Esophagus muscularis mucosa (tissue), 4 donors: Measurements from ENCODE around the gene PDX1. TPM values are rescaled to one million over a fixed set of nuclear protein-coding genes. Genes with fewer than 3 reads are reported as not detected.
"Not testable (repeated sequence)": the region's sequence is repeated elsewhere in the genome, so short reads cannot be mapped to it uniquely, and the experiment has no call there.

Experiments
- DNase-seq: peaks from one replicate; pipeline ENCODE4 v3.0.0-alpha.2; 2017; ENCODE audit errors: extremely low spot score
- H3K27ac ChIP-seq, 4 donors: fragments of 200-600 bp; sonication (generic); replicated peaks in 1 of 4; 1 replicate in 3 of 4; 2 replicates in 1 of 4; pipeline ENCODE4 v1.5.1; 2016 to 2019; ENCODE audit warnings: mild to moderate bottlenecking in 1 of 4
- H3K27me3 ChIP-seq, 4 donors: fragments of 200-600 bp; sonication (generic); one replicate each; pipeline versions ENCODE4 v1.5.1 to v1.6.0; 2016 to 2019
- H3K36me3 ChIP-seq, 4 donors: fragments of 200-600 bp; sonication (generic); one replicate each; pipeline ENCODE4 v1.5.1; 2016 to 2019
- H3K4me1 ChIP-seq, 4 donors: fragments of 200-600 bp; sonication (generic); one replicate each; pipeline ENCODE4 v1.5.1; 2016 to 2019
- H3K4me3 ChIP-seq, 4 donors: fragments of 200-600 bp; sonication (generic); 1 replicate in 2 of 4; 2 replicates in 2 of 4; pipeline ENCODE4 v1.5.1; 2016 to 2019; ENCODE audit warnings: mild to moderate bottlenecking in 4 of 4, moderate library complexity in 1 of 4
- H3K9me3 ChIP-seq, 4 donors: fragments of 200-600 bp; sonication (generic); 1 replicate in 3 of 4; 2 replicates in 1 of 4; pipeline ENCODE4 v1.5.1; 2016 to 2019
- EP300 ChIP-seq: sonication (generic); formaldehyde crosslinking; IDR thresholded peaks from one replicate; pipeline ENCODE4 v1.6.1; 2017; ENCODE audit warnings: antibody characterized with exemption
- POLR2A ChIP-seq: fragments of 450-650 bp; IDR thresholded peaks from one replicate; pipeline ENCODE4 v1.6.1; 2017; ENCODE audit warnings: antibody characterized with exemption, moderate library complexity, mild to moderate bottlenecking, low read depth
- POLR2AphosphoS5 ChIP-seq, 2 donors: sonication (generic); formaldehyde crosslinking; IDR thresholded peaks; one replicate each; pipeline ENCODE4 v1.6.1; 2017; ENCODE audit warnings: antibody characterized with exemption in 2 of 2
- WGBS: methylation state at CpG from one replicate; pipeline ENCODE4 v1.1.5; 2018; 5-methylcytosine and 5-hydroxymethylcytosine counted together
- intact Hi-C: fragments of 100-400 bp; cut with DNase I; formaldehyde crosslinking; loops from one replicate; pipeline ENCODE4 v1.15.1; 2023
- total RNA-seq, 4 donors: library from RNA; depleted of rRNA; stranded (reverse); fragments of >200 nt; gene quantifications; one replicate each; pipeline versions ENCODE4 v1.1.0 to v1.2.1, GENCODE V29; 2016
- TF ChIP-seq, protein P1 (sequence below), 3 experiments: fragments of 200-600 bp in 2 of 3; fragments of 450-650 bp in 1 of 3; sonication (generic) in 2 of 3; IDR thresholded peaks; one replicate each; pipeline ENCODE4 v1.5.1; 2017 to 2019; ENCODE audit warnings: antibody characterized with exemption in 3 of 3, mild to moderate bottlenecking in 2 of 3, moderate library complexity in 1 of 3

PDX1 gene
- total RNA-seq, 4 donors from 2014 or later: not detected

DNA sequence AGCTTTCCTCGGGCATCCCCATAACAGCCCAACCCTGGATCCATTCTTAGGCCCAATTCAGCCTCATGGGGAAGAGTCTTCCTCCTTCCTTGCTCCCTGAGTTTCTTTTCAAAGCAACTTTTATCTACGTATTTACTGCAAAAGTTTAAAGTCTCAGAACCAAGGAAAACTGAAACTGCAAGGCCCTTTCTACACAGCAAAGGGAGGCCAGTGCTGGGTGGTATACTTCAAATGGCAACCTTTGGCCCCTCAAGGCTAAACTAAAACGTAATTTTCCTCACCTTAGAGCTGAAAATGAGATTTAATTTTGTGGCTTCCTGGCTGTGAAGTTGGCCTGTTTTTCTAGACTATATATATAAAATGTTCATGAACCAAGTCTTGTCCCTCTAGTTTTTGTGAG, 43.7 kb downstream of the PDX1 start:
- TF ChIP-seq POLR2A (no peak), EP300 (no peak), POLR2AphosphoS5 (IDR thresholded peaks at IDR 0.05) (no peak)
- TF ChIP-seq, protein P1, sequence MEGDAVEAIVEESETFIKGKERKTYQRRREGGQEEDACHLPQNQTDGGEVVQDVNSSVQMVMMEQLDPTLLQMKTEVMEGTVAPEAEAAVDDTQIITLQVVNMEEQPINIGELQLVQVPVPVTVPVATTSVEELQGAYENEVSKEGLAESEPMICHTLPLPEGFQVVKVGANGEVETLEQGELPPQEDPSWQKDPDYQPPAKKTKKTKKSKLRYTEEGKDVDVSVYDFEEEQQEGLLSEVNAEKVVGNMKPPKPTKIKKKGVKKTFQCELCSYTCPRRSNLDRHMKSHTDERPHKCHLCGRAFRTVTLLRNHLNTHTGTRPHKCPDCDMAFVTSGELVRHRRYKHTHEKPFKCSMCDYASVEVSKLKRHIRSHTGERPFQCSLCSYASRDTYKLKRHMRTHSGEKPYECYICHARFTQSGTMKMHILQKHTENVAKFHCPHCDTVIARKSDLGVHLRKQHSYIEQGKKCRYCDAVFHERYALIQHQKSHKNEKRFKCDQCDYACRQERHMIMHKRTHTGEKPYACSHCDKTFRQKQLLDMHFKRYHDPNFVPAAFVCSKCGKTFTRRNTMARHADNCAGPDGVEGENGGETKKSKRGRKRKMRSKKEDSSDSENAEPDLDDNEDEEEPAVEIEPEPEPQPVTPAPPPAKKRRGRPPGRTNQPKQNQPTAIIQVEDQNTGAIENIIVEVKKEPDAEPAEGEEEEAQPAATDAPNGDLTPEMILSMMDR (IDR thresholded peaks at IDR 0.05): no peak
- WGBS: 69% methylated on average over 3 of the region's 3 CpGs

DNA sequence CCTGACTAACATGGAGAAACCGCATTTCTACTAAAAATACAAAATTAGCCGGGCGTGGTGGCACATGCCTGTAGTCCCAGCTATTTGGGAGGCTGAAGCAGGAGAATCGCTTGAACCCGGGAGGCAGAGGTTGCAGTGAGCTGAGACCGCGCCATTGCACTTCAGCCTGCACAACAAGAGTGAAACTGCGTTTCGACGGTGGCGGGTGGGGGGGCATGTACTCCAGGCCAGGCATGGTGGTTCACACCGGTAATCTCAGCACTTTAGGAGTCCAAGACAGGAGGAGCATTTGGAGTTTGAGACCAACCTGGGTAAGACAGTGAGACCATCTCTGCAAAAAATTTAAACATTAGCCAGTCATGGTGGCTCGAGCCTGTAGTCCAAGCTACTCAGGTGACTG, 44.4 kb downstream of the PDX1 start:
- H3K9me3 ChIP-seq, DNase-seq, H3K4me3 ChIP-seq, H3K27ac ChIP-seq, H3K36me3 ChIP-seq, intact Hi-C loops: not testable (repeated sequence)
- peaks cover 0 to 98% (median 82%) of the 10 kb centered on the region in 4 donors for H3K27me3 ChIP-seq
- WGBS: 52% methylated on average over 13 of the region's 13 CpGs
- H3K4me1 ChIP-seq: peaks cover 26 to 57% (median 48%) of the 10 kb centered on the region in 4 donors

More for the DNA sequence above, 43.7 kb downstream of the PDX1 start:
- Histone ChIP-seq H3K27ac (no peak overlapping the region), H3K9me3 (no peaks in the 10 kb centered on the region), H3K27me3 (peaks cover 0 to 98% (median 82%) of the 10 kb centered on the region in 4 donors), H3K4me3 (no peak overlapping the region), H3K36me3 (no peaks in the 10 kb centered on the region), H3K4me1 (peaks cover 23 to 52% (median 41%) of the 10 kb centered on the region in 4 donors)
- intact Hi-C loops: no loop called here
- DNase-seq: no peak

DNA sequence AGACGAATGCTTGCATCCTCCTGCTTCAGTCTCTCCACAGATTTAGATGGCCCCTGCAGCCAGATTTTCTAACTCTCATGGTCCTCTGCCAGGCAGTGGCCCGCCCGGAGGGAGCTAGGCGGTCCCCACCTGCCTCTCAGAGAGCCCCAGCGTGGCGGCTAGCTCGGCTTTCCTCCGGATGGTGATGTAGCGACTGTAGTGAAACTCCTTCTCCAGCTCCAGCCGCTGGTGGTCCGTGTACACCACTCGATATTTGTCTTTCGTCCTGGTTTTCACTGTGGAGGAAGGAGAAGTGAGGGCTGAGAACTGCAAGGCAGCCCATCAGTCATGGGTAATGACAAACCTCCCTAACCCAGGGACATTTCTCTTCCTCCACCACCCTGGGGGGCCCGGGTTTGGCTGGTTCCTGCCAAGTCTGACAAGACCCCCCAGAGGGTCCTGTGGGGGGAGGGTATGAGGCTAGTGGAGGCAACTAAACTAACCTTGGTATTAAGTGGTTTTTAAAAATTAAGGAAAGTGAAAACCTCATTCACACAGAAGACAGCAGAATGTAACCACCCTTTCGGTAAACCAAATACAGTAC, 45.0 kb downstream of the PDX1 start:
- Histone ChIP-seq H3K27me3 (peaks cover 0 to 98% (median 81%) of the 10 kb centered on the region in 4 donors), H3K4me1 (peaks cover 22 to 54% (median 48%) of the 10 kb centered on the region in 4 donors), H3K36me3 (no peaks in the 10 kb centered on the region), H3K27ac (no peak overlapping the region), H3K9me3 (no peaks in the 10 kb centered on the region), H3K4me3 (no peak overlapping the region)
- intact Hi-C loops: no loop called here
- 14% methylated on average over 15 of the region's 15 CpGs for WGBS
- TF ChIP-seq EP300 (no peak), POLR2A (no peak), POLR2AphosphoS5 (IDR thresholded peaks at IDR 0.05) (no peak)
- TF ChIP-seq, protein P1 (IDR thresholded peaks at IDR 0.05): no peak
- DNase-seq: no peak

DNA sequence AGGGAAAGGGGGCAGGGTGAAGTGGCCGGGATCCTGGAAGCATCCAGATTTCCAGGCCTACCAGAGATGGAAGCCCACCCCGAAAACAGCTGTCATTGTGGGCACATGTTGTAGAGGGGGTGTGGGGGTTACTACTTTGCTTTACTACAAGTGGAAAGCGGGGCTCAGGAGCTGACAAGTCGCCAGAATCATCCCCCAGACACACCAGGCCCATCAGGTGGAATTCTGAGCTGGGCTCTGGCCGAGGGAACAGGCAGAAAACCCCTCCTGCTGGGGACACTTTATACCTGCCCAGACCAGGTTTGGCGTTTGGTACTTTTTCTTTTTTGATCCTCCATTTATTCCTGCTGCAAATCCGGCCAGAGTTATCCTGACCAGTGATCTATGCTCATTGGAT, 45.5 kb downstream of the PDX1 start:
- 58% methylated on average over 7 of the region's 7 CpGs for WGBS
- Histone ChIP-seq H3K4me3 (no peak overlapping the region), H3K27ac (no peak overlapping the region), H3K27me3 (peaks cover 0 to 98% (median 78%) of the 10 kb centered on the region in 4 donors), H3K4me1 (peaks cover 17 to 51% (median 45%) of the 10 kb centered on the region in 4 donors), H3K36me3 (no peaks in the 10 kb centered on the region), H3K9me3 (no peaks in the 10 kb centered on the region)
- intact Hi-C loops: no loop called here
- TF ChIP-seq POLR2AphosphoS5 (IDR thresholded peaks at IDR 0.05) (no peak), POLR2A (no peak), EP300 (no peak)
- TF ChIP-seq, protein P1 (IDR thresholded peaks at IDR 0.05): no peak
- no peak for DNase-seq

DNA sequence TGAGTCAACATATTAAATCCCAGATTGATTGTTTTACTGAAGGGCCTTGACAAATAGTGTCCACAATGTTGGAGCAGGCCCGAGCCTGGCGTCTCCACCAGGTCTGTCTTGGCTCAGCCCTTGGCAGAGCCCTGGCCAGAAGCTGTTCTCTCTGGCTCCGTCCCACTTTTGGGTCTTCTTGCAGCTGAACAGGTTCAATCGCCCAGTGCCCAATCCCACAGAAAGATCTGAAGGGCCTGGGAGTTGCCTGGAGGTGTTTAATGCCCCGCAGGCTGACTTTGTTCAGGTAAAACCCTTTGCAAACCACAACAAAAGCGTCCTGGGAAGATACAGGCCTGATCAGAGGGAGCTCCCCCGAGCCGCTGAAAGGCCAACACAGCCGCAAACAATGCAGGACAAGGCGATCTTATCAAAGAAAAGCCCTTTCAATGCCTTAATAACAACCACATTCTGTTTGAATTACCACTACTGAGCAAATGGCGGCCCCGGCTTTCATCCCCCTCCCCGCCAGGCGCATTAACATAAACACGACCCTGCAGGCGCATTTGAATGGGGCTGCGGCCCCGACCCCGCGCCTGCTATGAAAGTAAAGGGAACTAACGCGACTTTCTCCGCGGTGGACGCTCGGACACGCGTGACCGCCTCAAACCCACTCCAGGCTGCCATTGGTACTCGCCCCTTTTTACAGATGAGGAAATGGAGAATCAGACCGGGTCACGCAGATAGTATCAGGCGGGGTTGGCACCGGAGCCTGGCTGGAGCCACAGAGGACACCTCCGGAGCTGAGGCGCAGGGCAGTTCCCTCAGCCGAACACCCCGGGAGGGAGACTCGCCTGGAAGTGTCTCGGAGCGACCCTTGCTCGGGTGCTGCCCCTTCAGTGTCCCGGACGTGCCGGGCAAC, 46.2 kb downstream of the PDX1 start:
- TF ChIP-seq EP300: no peak
- TF ChIP-seq POLR2A: no peak
- TF ChIP-seq POLR2AphosphoS5 (IDR thresholded peaks at IDR 0.05): no peak
- TF ChIP-seq, protein P1 (IDR thresholded peaks at IDR 0.05): no peak
- DNase-seq: no peak
- Histone ChIP-seq H3K27me3 (peaks cover 0 to 98% (median 79%) of the 10 kb centered on the region in 4 donors), H3K36me3 (no peaks in the 10 kb centered on the region), H3K4me3 (no peak overlapping the region), H3K9me3 (no peaks in the 10 kb centered on the region), H3K4me1 (peaks cover 10 to 47% (median 39%) of the 10 kb centered on the region in 4 donors), H3K27ac (no peak overlapping the region)
- intact Hi-C loops: no loop called here
- 14% methylated on average over 27 of the region's 45 CpGs for WGBS
